T-helper 1 cell treated with Interleukin-12 subunit alpha and Interleukin-12 subunit beta and Interleukin-4 antibody, amounts not matched to agents 30 ng/mL and 1 ng/mL, for 36 hours (primary cell): Measurements from ENCODE around the gene RPS6KA6. TPM values are rescaled to one million over a fixed set of nuclear protein-coding genes. Genes with fewer than 3 reads are reported as not detected.
"Not testable (repeated sequence)": the region's sequence is repeated elsewhere in the genome, so short reads cannot be mapped to it uniquely, and the experiment has no call there.

Experiments used
- intact Hi-C: fragments of 100-400 bp; cut with micrococcal nuclease; formaldehyde crosslinking; loops from one replicate; pipeline ENCODE4 v1.15.1; 2024
- total RNA-seq: library from RNA; stranded (reverse); gene quantifications from 2 replicates; pipeline ENCODE4 v1.2.3, GENCODE V29; 2022

The RPS6KA6 gene
- total RNA-seq, 1 donor from 2014 or later: not detected

DNA sequence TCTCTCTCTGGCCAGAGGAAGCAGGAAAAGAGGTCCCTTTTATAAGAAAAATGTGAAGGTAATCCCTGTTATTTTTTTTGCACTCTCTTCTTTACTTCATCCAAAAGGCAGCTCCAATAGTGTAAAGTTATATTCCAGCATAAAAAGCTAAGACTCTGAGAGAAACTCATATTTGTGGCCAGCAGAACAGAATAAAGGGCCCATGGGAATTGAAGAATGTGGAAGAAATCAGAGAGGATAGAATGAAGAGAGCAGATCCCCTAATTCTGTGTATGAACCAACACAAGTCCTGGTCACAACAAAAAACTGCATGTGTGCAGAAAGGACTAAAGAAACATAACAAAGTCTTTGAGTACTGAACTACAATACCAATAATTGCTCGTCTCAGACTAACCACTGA lies 22.3 kb downstream of the RPS6KA6 start:
- intact Hi-C loops: no loop called here

- intact Hi-C loops: no loop called here
These were observed 25.6 kb downstream of the RPS6KA6 start for GRCh38 chrX:84162401-84162800.

- intact Hi-C loops: no loop called here
These were observed 26.4 kb downstream of the RPS6KA6 start for GRCh38 chrX:84161641-84162040.

GRCh38 chrX:84160736-84161135 lies 27.3 kb downstream of the RPS6KA6 start:
- intact Hi-C loops: no loop called here

DNA sequence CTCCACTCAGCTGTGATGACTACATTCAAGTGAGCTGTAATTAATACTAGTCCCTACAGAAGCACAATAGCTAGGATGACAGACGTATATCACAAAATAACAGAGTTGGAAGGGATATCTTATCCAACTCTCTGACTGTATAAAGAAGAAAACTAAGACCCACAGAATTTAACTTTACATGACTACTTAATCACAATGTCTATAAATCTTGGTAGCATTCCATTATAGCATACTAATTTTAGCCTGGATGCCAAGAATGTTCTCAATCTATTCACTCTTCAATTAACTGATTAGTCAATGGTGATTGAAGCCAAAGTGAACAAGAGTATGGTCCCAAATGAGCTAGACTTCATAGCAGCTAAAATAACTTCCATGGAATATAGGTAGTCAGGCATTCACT lies 31.2 kb downstream of the RPS6KA6 start:
- intact Hi-C loops: no loop called here

GRCh38 chrX:84155938-84156337 lies 32.1 kb downstream of the RPS6KA6 start:
- intact Hi-C loops: no loop called here

DNA sequence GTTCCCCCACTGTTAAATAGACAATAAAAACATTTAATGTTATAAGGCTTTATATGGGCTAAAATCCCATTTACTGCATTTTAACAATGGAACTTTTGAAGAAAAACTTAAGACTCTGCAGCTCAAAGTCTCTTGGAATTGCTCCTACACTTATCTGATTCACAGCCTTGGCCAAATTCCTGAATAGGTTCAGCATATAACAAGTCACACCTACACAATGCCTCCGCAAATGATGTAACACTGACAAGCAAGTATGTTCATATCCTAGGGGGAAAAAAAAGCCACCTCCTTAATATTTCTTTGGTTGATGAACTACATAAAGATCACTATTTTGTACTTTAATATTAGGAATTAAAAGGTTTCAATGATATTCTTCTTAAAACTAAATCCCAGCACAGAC lies 34.5 kb downstream of the RPS6KA6 start:
- intact Hi-C loops: no loop called here

DNA sequence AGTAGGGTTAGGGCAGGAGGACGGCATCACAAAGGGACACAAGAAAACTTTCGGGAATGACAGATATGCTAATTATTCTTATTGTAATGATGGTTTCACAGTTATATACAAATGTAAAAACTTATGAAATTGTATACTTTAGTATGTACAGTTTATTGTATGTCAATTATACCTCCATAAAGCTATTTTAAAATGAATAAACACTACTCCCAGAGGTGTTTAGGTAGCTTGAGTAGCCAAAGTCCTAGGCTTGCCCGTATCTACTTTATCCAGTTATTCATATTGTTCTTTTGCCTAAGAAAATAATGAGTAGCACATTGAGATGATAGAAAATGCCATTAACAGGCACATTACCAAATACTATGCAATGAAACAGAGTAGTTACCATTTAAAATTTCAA lies 43.0 kb downstream of the RPS6KA6 start:
- intact Hi-C loops: no loop called here

GRCh38 chrX:84144281-84144680 lies 43.7 kb downstream of the RPS6KA6 start:
- intact Hi-C loops: no loop called here

GRCh38 chrX:84133023-84133422 lies 55.0 kb downstream of the RPS6KA6 start:
- intact Hi-C loops: no loop called here

- intact Hi-C loops: no loop called here
These were observed 64.4 kb downstream of the RPS6KA6 start for GRCh38 chrX:84123585-84123984.

DNA sequence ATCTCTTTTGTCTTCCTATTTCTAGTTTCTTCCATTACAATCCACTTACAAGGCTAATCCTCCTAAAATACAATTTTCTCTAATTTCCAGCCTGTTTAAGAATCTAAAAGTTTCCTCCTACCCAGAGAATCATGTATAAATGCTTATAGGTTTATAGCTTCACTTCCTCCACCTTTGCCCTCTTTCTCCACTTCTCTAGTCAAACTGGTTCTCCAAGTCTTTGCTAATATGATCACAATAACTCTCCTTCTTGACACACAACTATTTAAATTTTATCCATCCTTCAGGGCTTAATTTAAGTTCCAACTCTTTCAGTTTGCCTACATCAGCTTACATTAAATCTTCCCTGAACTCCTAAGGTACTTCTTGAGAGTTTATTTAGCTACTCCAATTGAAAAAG lies 69.2 kb downstream of the RPS6KA6 start:
- intact Hi-C loops: no loop called here

DNA sequence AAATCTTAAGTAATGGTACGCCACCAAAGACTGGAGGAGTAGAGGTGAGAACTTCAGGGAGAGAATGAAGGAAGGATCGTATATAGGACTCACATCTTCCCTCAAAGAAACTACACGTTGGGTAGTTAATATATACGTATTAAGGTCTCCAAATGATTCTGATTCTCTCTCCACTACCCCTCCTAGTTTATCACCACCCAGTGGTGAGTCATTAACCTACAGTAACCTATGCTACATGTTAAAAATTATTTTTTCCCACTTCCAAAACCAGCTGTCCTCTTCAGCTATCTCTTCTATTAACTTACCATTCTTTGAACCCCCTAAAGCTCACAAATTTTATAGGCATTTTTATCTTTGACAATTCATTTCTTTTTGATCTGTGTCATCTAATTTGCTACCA lies 69.7 kb downstream of the RPS6KA6 start:
- intact Hi-C loops: no loop called here

DNA sequence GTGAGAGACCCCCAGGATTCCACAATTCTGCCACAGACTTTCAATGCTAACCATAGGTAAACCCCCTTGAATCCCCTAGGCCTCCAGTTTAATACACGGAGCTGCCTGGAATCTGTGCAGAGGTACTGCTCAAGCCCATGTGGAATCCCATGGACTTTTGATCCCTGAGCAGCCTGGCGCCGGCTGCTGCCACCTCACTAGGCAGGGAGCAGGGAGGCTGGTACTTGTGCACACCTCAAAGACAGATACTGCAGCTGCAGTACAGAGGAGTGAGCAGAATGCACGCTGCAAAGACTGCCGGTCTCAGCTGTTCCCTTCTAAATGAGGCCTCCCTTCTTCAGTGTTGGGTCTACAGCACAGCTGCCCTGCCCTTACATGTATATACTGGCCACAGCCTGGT lies 79.4 kb downstream of the RPS6KA6 start:
- intact Hi-C loops: no loop called here

DNA sequence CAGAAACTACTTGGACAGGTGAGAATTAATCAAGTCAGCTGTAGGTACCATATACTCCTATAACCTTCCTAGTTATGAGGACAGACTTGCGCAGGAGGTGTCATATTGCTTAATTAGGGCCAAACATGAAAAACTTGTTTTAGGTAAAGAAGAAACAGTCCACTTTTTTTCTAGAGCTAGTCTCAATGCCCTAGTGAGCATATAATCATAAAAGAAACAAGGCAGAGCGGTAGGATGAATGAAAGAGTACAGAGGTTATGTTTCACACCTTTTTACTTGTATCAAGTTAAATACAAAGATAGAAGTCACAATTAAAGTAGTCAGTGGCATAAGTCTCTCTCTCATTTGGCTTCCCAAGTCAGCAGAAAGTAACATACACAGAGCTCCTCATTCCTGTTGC lies 88.9 kb downstream of the RPS6KA6 start:
- intact Hi-C loops: no loop called here

GRCh38 chrX:84079479-84080197 lies 108.4 kb downstream of the RPS6KA6 start:
- intact Hi-C loops: not testable (repeated sequence)

GRCh38 chrX:84078991-84079390 lies 109.0 kb downstream of the RPS6KA6 start:
- intact Hi-C loops: no loop called here

- intact Hi-C loops: no loop called here
These were observed 123.2 kb downstream of the RPS6KA6 start for GRCh38 chrX:84064814-84065213.

GRCh38 chrX:84064164-84064563 lies 123.8 kb downstream of the RPS6KA6 start:
- intact Hi-C loops: no loop called here

DNA sequence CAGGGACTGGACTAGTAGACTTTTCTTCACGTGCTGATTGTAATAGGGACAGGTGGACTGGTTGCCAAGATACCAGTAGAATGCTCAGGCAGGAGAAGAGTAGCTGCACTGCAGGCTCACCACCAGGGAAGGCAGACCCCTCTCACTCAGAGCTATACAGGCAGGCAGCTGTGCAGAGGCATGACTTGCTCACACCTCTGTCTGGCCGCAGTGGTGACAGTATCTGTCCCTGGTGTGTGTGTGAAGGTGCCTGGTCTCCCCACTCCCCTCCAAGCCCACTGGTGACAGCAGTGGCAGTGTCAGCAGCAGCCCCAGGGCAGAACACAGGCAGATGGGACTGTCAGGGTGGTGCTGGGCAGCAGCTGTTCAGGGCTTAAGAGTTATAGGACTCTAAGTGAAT lies 140.7 kb downstream of the RPS6KA6 start:
- intact Hi-C loops: loop anchor here (10.0 kb wide), 1 partner anchor 1497 kb away; no protein-coding TSS in a partner anchor

DNA sequence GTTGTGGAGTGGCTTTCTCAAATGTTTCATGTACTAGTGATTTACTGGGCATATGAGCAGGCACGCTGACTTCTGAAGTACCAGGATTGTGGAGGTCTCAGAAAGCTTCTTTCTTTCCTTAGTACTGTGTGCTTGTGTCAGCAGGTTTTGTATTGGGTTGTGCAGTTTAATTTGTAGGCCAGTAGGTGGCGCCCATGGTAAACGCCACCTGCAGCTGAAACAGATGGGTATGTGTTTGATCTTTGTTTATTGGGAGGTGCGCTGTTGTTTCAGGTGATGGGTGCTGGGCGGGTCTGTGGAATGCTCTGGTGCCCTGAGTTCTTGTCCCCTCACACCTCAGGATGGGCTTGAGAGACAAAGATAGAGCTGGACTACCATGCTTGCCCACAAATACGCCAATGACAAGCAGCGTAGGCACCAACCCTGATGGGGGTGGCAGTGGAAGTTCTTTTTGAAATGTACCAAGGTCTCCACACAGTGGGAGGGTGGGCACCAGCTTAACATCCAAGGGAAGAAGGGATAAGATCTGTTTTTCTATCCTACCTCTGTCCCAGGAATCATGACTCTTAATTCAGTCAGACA lies 141.5 kb downstream of the RPS6KA6 start:
- intact Hi-C loops: loop anchor here (10.0 kb wide), 1 partner anchor 1498 kb away; no protein-coding TSS in a partner anchor

DNA sequence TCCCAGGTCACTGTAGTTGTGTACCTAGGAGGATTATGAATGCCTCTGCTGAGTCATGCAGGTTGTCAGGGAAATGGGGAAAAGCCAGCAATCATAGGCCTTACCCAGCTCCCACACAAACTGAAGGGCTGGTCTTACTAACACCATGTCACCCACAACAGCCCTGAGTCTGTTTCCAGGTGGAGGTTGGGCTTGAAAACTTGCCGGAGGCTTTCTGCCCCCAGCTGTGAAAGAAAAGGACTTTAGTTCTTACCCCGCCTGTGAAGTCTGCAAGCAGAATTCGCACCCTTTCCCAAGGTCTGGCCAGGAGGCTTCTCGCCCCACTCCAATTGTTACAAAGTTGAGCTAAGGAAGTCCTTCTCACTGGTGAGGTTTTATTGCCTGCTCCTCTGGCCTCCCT lies 143.9 kb downstream of the RPS6KA6 start:
- intact Hi-C loops: loop anchor here (10.0 kb wide), 1 partner anchor 1501 kb away; no protein-coding TSS in a partner anchor
